ENCODE results near the gene GPRC5C. TPM values are rescaled to one million over a fixed set of nuclear protein-coding genes. Genes with fewer than 3 reads are reported as not detected.

Gene GPRC5C
- total and polyA plus RNA-seq, 7 donors, result 6.1 to 78.1 (median 16.9) TPM

DNA sequence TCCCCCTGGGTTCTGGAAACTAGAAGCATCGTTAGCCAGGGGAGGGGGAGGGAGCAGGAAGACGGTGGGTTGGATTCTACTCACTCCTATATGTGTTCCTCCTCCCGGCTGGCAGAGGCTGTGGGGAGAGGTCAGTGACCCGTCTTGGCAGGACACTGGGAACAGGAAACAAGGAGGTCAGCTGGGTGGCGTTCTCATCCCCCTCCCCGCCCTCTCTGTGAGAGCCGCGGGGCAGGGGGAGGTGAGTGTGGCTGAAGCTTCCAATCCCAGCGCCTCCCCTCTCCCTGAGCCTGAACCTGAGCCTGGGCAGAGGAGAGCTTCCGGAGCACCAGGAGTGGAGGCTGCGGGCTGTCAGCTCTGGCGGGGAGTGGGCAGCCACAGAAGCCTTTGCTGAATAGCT lies 12.5 kb downstream of the GPRC5C start:
- H3K27me3 ChIP-seq, result no peaks in the 10 kb centered on the region
- WGBS, 2 donors, result 48 to 59% methylated on average over 12 of the region's 12 CpGs
- H3K27ac ChIP-seq, result peak overlapping the region; percentile 45 to 72 (median 60)
- peak; percentile 78 for DNase-seq
- peaks cover 0 to 12% (median 0%) of the 10 kb centered on the region in 4 donors for H3K36me3 ChIP-seq
- no peaks in the 10 kb centered on the region for H3K9me3 ChIP-seq
- intact Hi-C loops (cut with DNase I), result no loop called here
- no peak overlapping the region for H3K4me3 ChIP-seq
- TF ChIP-seq EP300 (IDR thresholded peaks at IDR 0.05), result peak in 1 of 4 donors; percentile 6
- TF ChIP-seq POLR2A (IDR thresholded peaks at IDR 0.05), result no peak
- peak in 1 of 4 donors; percentile 16 for TF ChIP-seq POLR2AphosphoS5 (IDR thresholded peaks at IDR 0.05)
- peaks cover 0 to 26% (median 24%) of the 10 kb centered on the region in 4 donors for H3K4me1 ChIP-seq

DNA sequence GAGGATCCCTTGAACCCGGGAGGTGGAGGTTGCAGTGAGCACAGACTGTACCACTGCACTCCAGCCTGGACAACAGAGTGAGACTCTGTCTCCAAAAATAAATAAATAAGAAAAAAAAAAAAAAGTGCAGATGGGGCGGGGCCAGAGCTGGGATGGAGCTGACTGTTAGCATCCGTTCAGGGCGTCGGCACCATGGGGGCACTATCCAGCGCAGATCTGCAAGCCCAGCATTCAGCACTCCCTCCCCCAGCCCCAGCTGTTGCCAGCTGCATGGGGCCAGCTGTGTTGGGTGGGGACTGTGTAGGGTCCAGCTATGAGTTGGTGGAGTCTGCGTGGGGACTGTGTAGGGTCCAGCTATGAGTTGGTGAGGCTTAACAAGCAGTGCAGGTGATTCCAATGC lies 13.3 kb downstream of the GPRC5C start:
- no peak for DNase-seq
- Histone ChIP-seq H3K4me1 (peaks cover 0 to 26% (median 24%) of the 10 kb centered on the region in 4 donors), H3K27me3 (no peaks in the 10 kb centered on the region), H3K27ac (no peak overlapping the region), H3K36me3 (peaks cover 0 to 6% (median 0%) of the 10 kb centered on the region in 4 donors), H3K4me3 (no peak overlapping the region), H3K9me3 (no peaks in the 10 kb centered on the region)
- 66 to 84% methylated on average over 7 of the region's 7 CpGs for WGBS, 2 donors
- intact Hi-C loops (cut with DNase I), result no loop called here
- TF ChIP-seq EP300 (IDR thresholded peaks at IDR 0.05) (no peak), POLR2A (IDR thresholded peaks at IDR 0.05) (no peak), POLR2AphosphoS5 (IDR thresholded peaks at IDR 0.05) (no peak)
- TF ChIP-seq, protein P1, sequence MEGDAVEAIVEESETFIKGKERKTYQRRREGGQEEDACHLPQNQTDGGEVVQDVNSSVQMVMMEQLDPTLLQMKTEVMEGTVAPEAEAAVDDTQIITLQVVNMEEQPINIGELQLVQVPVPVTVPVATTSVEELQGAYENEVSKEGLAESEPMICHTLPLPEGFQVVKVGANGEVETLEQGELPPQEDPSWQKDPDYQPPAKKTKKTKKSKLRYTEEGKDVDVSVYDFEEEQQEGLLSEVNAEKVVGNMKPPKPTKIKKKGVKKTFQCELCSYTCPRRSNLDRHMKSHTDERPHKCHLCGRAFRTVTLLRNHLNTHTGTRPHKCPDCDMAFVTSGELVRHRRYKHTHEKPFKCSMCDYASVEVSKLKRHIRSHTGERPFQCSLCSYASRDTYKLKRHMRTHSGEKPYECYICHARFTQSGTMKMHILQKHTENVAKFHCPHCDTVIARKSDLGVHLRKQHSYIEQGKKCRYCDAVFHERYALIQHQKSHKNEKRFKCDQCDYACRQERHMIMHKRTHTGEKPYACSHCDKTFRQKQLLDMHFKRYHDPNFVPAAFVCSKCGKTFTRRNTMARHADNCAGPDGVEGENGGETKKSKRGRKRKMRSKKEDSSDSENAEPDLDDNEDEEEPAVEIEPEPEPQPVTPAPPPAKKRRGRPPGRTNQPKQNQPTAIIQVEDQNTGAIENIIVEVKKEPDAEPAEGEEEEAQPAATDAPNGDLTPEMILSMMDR (IDR thresholded peaks at IDR 0.05), result no peak

DNA sequence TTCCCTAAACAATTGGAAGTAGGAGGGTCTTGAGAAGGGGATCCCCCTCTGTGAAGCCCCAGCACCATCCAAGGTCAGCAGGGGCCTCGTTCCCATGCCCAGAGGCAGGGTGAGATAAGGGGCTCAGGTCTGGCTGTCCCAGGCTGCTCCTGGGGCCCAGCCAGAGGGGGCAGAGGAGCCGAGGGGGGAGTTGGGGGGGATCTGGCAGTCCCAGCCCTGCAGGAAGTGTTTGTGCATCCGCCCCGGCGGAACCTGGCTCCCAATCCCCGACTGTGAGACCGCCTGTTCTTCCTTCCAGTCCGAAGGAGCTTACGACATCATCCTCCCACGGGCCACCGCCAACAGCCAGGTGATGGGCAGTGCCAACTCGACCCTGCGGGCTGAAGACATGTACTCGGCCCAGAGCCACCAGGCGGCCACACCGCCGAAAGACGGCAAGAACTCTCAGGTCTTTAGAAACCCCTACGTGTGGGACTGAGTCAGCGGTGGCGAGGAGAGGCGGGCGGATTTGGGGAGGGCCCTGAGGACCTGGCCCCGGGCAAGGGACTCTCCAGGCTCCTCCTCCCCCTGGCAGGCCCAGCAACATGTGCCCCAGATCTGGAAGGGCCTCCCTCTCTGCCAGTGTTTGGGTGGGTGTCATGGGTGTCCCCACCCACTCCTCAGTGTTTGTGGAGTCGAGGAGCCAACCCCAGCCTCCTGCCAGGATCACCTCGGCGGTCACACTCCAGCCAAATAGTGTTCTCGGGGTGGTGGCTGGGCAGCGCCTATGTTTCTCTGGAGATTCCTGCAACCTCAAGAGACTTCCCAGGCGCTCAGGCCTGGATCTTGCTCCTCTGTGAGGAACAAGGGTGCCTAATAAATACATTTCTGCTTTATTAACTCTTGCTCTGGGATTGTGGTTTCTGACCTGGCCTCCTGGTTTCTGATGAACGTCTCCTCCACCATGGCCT lies 14.9 kb downstream of the GPRC5C start:
- intact Hi-C loops (cut with DNase I), result no loop called here
- Histone ChIP-seq H3K9me3 (no peaks in the 10 kb centered on the region), H3K4me1 (peaks cover 0 to 26% (median 24%) of the 10 kb centered on the region in 4 donors), H3K4me3 (no peak overlapping the region), H3K27me3 (no peaks in the 10 kb centered on the region), H3K36me3 (no peaks in the 10 kb centered on the region), H3K27ac (peak overlapping the region in 3 of 4 donors; percentile 17 to 57 (median 30))
- TF ChIP-seq POLR2AphosphoS5 (IDR thresholded peaks at IDR 0.05), result peak in 2 of 4 donors; percentile 8 to 17
- TF ChIP-seq, protein P1 (IDR thresholded peaks at IDR 0.05), result no peak
- no peak for TF ChIP-seq EP300 (IDR thresholded peaks at IDR 0.05)
- no peak for TF ChIP-seq POLR2A (IDR thresholded peaks at IDR 0.05)
- 59 to 80% methylated on average over 31 of the region's 31 CpGs for WGBS, 2 donors
- no peak for DNase-seq

DNA sequence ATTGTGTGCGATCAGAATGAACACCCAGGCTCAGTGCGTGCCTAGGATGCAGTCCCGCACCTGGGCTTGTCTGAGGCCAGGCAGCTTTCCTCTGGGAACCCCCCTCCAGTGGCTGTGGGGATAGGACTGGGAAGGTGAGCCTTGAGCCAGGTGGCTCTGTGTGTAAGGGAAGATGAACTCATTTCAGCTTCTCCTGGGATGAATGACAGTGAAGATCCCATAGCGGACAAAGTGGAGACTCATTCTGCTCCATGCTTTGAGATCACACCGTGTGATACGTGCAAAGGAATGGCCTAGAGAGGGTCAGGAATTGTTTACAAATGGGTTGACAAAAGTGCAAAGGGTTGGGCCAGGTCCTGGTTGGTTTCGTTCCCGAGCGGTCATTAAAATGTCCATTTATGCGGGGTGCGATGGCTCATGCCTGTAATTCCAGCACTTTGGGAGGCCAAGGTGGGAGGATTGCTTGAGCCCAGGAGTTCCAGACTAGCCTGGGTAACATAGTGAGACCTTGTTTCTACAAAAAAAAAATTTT lies 15.8 kb downstream of the GPRC5C start:
- TF ChIP-seq EP300 (IDR thresholded peaks at IDR 0.05) (no peak), POLR2A (IDR thresholded peaks at IDR 0.05) (no peak)
- TF ChIP-seq, protein P1 (IDR thresholded peaks at IDR 0.05), result no peak
- Histone ChIP-seq H3K4me1 (peaks cover 0 to 19% (median 17%) of the 10 kb centered on the region in 4 donors), H3K9me3 (no peaks in the 10 kb centered on the region), H3K36me3 (no peaks in the 10 kb centered on the region), H3K27ac (peak overlapping the region in 3 of 4 donors; percentile 17 to 57 (median 30)), H3K27me3 (no peaks in the 10 kb centered on the region), H3K4me3 (no peak overlapping the region)
- DNase-seq, result no peak
- 93 to 95% methylated on average over 11 of the region's 11 CpGs for WGBS, 2 donors
- intact Hi-C loops (cut with DNase I), result no loop called here

DNA sequence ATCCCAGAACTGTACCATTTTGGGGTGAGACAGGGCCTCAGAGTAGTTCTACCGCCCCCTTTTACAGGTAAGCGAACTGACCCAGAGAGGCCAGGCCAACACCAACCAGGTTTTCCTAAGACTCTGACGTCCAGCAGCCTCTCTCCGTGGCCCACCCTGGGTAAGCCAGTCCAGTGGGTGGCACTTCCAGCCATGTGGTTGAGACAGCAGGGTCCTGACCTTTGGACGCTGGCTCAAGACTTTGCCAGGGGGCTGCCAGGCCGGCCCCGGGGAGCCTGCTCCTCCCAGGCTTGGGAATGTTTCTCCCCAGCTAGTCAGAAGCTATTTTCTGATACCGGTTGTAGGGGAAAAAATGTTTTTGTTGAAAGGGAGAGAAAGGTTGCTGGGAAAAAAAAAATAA lies 16.9 kb downstream of the GPRC5C start:
- Histone ChIP-seq H3K4me3 (no peak overlapping the region), H3K27ac (peak overlapping the region in 1 of 4 donors; percentile 32), H3K4me1 (peaks cover 0 to 16% (median 14%) of the 10 kb centered on the region in 4 donors), H3K9me3 (no peaks in the 10 kb centered on the region), H3K36me3 (no peaks in the 10 kb centered on the region), H3K27me3 (no peaks in the 10 kb centered on the region)
- 87 to 88% methylated on average over 8 of the region's 8 CpGs for WGBS, 2 donors
- intact Hi-C loops (cut with DNase I), result no loop called here
- DNase-seq, result no peak
- TF ChIP-seq, protein P1 (IDR thresholded peaks at IDR 0.05), result no peak
- no peak for TF ChIP-seq POLR2A (IDR thresholded peaks at IDR 0.05)
- no peak for TF ChIP-seq EP300 (IDR thresholded peaks at IDR 0.05)
- no peak for TF ChIP-seq POLR2AphosphoS5 (IDR thresholded peaks at IDR 0.05)
